Osteoblast (primary cell): ENCODE results near the gene SSR1. TPM values are rescaled to one million over a fixed set of nuclear protein-coding genes. Genes with fewer than 3 reads are reported as not detected.

Source experiments
- DNase-seq: peaks from one replicate; pipeline ENCODE4 v3.0.0; 2011; ENCODE audit warnings: low spot score, mixed read lengths; ENCODE audit not compliant: insufficient read length; ENCODE audit errors: missing footprints
- H2AFZ ChIP-seq: 2 replicates; pipeline ENCODE4 v1.6.0; 2011; ENCODE audit warnings: mild to moderate bottlenecking, low read length
- H3K27ac ChIP-seq: 2 replicates; pipeline ENCODE4 v1.5.1; 2011; ENCODE audit warnings: mild to moderate bottlenecking, low read depth, low read length, moderate library complexity
- H3K27me3 ChIP-seq: 2 replicates; pipeline ENCODE4 v1.6.0; 2012; ENCODE audit warnings: mild to moderate bottlenecking, control low read depth, inconsistent platforms, low read length, moderate library complexity; ENCODE audit not compliant: insufficient read depth
- H3K36me3 ChIP-seq: 2 replicates; pipeline ENCODE4 v1.5.1; 2011; ENCODE audit warnings: mild to moderate bottlenecking, low read length, control low read depth, moderate library complexity; ENCODE audit not compliant: insufficient read depth
- H3K4me1 ChIP-seq: 2 replicates; pipeline ENCODE4 v1.5.1; 2011; ENCODE audit warnings: mild to moderate bottlenecking, low read length, control low read depth, moderate library complexity; ENCODE audit not compliant: insufficient read depth
- H3K4me2 ChIP-seq: 2 replicates; pipeline ENCODE4 v1.6.0; 2011; ENCODE audit warnings: mild to moderate bottlenecking, low read length; ENCODE audit not compliant: insufficient read depth
- H3K4me3 ChIP-seq: fragments of 200-600 bp; sonication (generic); 3 replicates; pipeline ENCODE4 v1.5.1; 2012; ENCODE audit warnings: mild to moderate bottlenecking, low read length, inconsistent platforms; ENCODE audit not compliant: insufficient read depth
- H3K79me2 ChIP-seq: 2 replicates; pipeline ENCODE4 v1.6.0; 2012; ENCODE audit warnings: mild to moderate bottlenecking, low read length, control low read depth, inconsistent platforms; ENCODE audit not compliant: insufficient read depth
- H3K9me3 ChIP-seq: 2 replicates; pipeline ENCODE4 v1.5.1; 2011; ENCODE audit warnings: low read depth, low read length, control low read depth
- H4K20me1 ChIP-seq: 2 replicates; pipeline ENCODE4 v1.6.0; 2012; ENCODE audit warnings: mild to moderate bottlenecking, low read length, control low read depth; ENCODE audit not compliant: insufficient read depth
- total RNA-seq: library from RNA; depleted of rRNA; stranded (reverse); fragments of >200 nt; gene quantifications from 2 replicates; pipeline ENCODE4 v1.2.3, GENCODE V29; 2012
- TF ChIP-seq, protein P1 (sequence below): IDR thresholded peaks from 2 replicates; pipeline ENCODE4 v1.5.1; 2011; ENCODE audit warnings: mild to moderate bottlenecking, low read depth, low read length, moderate library complexity; ENCODE audit errors: extremely low read depth

The SSR1 gene
- total RNA-seq, 1 donor, result 89.4 TPM

DNA sequence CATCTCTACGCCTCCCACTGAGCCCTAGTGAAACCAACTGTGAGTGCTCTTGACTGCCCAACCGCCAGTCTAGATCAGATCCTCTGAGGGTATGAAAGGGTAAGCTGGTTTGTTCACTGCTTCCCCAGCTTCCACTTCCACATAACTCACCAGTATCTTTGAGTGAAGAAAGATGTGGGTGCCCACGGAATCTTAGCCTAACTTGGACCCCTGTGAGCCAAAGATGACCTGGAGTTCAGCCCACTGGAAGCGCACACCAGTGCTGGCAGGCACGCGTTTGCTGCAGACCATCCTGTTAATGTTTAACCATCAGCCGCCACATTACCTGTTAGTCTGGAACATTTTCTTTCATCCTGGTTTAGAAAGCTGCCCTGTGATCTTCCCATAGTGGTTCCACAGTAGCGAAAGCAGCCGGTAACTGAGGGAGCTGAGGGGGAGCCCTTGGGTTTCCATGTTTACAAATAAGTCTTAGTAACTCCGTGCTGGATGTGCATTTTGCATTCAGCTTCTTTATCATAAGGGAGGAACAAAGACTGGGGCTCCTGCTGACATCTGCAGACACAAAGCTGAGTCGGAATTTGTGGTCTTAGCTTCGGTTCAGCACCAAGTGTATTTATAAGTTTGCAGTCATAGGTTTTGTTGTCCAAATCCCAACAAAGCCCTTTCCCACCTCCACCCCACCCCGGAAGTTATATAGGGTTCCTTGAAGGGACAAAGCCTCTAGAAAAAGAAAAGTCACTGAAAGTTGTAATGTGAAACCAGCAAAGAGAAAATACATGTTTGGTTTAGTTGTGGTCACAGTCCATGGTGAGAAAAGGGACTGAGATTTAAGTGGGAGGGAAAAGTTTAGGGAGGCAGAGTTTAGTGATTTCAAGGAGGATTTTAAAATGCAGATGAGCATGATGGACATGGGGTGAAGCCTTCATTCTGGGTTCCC, 71.0 kb downstream of the SSR1 start:
- Histone ChIP-seq H3K4me3 (no peak overlapping the region), H3K9me3 (no peaks in the 10 kb centered on the region), H3K27ac (peak overlapping the region; percentile 57), H3K4me2 (peak overlapping the region; percentile 56), H3K4me1 (peaks cover 21% of the 10 kb centered on the region), H3K79me2 (peaks cover 48% of the 10 kb centered on the region), H3K27me3 (no peaks in the 10 kb centered on the region), H4K20me1 (peaks cover 13% of the 10 kb centered on the region), H3K36me3 (peaks cover 28% of the 10 kb centered on the region), H2AFZ (no peak overlapping the region)
- DNase-seq, result no peak
- TF ChIP-seq, protein P1, sequence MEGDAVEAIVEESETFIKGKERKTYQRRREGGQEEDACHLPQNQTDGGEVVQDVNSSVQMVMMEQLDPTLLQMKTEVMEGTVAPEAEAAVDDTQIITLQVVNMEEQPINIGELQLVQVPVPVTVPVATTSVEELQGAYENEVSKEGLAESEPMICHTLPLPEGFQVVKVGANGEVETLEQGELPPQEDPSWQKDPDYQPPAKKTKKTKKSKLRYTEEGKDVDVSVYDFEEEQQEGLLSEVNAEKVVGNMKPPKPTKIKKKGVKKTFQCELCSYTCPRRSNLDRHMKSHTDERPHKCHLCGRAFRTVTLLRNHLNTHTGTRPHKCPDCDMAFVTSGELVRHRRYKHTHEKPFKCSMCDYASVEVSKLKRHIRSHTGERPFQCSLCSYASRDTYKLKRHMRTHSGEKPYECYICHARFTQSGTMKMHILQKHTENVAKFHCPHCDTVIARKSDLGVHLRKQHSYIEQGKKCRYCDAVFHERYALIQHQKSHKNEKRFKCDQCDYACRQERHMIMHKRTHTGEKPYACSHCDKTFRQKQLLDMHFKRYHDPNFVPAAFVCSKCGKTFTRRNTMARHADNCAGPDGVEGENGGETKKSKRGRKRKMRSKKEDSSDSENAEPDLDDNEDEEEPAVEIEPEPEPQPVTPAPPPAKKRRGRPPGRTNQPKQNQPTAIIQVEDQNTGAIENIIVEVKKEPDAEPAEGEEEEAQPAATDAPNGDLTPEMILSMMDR, result no peak

DNA sequence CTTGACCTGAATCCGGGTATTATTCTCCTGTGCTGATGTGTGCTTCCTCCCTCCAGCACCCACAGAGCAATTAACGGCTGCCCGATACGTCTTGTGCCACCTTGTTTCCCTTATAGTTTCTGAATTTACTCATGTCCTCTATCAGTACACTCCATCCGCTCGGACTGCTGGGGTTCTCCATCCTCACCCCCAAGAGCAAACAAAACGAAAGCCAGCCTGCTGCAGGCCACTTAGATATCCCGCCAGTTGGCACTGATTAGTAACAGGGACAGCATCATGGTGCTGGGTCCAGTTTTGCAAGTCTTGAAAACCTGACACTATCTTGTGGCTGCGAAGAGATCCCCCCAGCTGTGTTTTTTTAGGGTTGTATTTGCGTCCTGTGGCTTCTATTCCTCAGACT, 71.8 kb downstream of the SSR1 start:
- Histone ChIP-seq H3K27me3 (no peaks in the 10 kb centered on the region), H4K20me1 (peaks cover 14% of the 10 kb centered on the region), H3K9me3 (no peaks in the 10 kb centered on the region), H3K4me1 (peaks cover 21% of the 10 kb centered on the region), H3K4me2 (no peak overlapping the region), H2AFZ (no peak overlapping the region), H3K4me3 (no peak overlapping the region), H3K36me3 (peaks cover 26% of the 10 kb centered on the region), H3K27ac (no peak overlapping the region), H3K79me2 (peaks cover 49% of the 10 kb centered on the region)
- TF ChIP-seq, protein P1, result no peak
- no peak for DNase-seq

GRCh38 chr6:7240351-7240750, 72.6 kb downstream of the SSR1 start:
- Histone ChIP-seq H3K79me2 (peaks cover 52% of the 10 kb centered on the region), H3K27ac (no peak overlapping the region), H3K4me1 (peaks cover 21% of the 10 kb centered on the region), H3K27me3 (no peaks in the 10 kb centered on the region), H3K4me2 (no peak overlapping the region), H3K4me3 (no peak overlapping the region), H2AFZ (no peak overlapping the region), H4K20me1 (peaks cover 18% of the 10 kb centered on the region), H3K36me3 (peaks cover 29% of the 10 kb centered on the region), H3K9me3 (no peaks in the 10 kb centered on the region)
- TF ChIP-seq, protein P1, result no peak
- no peak for DNase-seq

DNA sequence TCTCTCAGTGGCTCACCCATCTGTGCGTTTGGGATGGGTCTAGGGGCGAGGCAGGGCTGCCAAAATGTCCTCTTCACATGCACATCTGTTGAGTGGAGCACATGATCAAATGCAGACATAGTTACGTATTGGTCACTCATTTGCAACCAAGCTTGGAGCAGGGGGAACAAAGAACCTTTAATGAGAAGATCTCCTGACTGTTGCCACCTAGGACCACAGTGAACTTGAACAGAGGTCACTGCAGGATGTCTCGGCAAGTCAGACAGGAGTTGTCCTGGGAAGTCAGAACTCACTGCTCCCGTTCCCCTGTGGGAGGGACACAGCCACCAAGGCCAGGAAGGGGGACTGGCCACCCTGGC, 73.4 kb downstream of the SSR1 start:
- no peak for DNase-seq

More for the DNA sequence above, 73.4 kb downstream of the SSR1 start:
- H4K20me1 ChIP-seq, result peaks cover 20% of the 10 kb centered on the region
- no peak overlapping the region for H3K27ac ChIP-seq
- no peak overlapping the region for H2AFZ ChIP-seq
- no peak overlapping the region for H3K4me2 ChIP-seq
- no peaks in the 10 kb centered on the region for H3K27me3 ChIP-seq
- no peaks in the 10 kb centered on the region for H3K9me3 ChIP-seq
- H3K4me3 ChIP-seq, result no peak overlapping the region
- H3K4me1 ChIP-seq, result peaks cover 21% of the 10 kb centered on the region
- TF ChIP-seq, protein P1, result no peak
- H3K36me3 ChIP-seq, result peaks cover 33% of the 10 kb centered on the region
- peaks cover 57% of the 10 kb centered on the region for H3K79me2 ChIP-seq
